NCI-H1105 (cell line): Measurements from ENCODE around the gene TREML2.

ENCODE experiments used
- DNase-seq: peaks from one replicate; lab custom pipeline; 2025; lab: John Stamatoyannopoulos, UW

TREML2 gene

DNA sequence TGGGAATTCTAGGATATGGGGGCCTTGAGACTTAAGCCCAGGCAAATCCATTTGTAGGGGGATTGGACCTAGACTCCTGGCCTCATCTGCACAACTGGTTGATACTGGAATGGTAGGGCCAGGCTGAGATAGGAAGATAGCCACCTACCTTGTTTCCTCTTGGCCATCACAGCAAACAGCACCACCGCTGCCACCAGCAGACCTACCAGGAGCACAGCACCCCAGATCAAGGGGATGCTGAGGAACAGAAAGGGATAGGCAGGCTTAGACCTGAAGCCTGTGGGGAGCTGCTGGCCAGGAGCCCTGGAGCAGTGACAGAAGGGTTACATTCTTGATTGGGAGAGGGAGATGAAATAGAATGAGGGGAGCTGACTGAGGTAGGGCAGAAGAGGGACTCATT is 50.3 kb downstream of the TREML2 start:
- DNase-seq, result no peak

DNA sequence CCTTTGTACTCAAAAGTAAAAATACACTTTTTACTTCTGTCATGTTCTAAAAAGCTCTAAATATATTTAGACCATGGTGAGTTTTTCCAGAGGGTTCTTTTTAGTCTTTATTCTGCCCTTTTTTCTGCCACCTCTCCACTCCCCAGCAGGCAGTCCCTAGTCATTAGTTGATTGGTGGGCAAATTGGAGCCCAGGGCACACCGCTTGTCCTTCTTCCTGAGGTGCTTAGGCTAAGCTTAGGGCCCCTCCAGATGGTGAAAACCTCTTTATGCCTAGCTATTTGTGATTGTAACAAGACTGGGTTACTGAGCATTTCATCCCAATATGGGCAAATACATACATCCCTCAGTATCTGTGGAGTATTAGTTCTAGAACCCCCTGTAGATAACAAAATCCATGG is 53.0 kb downstream of the TREML2 start:
- no peak for DNase-seq
